ENCODE measurements around the gene HLA-DOA. TPM values are rescaled to one million over a fixed set of nuclear protein-coding genes. Genes with fewer than 3 reads are reported as not detected.

Gene HLA-DOA
- total and polyA plus RNA-seq, 10 of the 15 experiments (the other 5 are each of a cell fraction or from before 2014, with no cell fraction given): 8.8 to 108 (median 58.3) TPM

DNA sequence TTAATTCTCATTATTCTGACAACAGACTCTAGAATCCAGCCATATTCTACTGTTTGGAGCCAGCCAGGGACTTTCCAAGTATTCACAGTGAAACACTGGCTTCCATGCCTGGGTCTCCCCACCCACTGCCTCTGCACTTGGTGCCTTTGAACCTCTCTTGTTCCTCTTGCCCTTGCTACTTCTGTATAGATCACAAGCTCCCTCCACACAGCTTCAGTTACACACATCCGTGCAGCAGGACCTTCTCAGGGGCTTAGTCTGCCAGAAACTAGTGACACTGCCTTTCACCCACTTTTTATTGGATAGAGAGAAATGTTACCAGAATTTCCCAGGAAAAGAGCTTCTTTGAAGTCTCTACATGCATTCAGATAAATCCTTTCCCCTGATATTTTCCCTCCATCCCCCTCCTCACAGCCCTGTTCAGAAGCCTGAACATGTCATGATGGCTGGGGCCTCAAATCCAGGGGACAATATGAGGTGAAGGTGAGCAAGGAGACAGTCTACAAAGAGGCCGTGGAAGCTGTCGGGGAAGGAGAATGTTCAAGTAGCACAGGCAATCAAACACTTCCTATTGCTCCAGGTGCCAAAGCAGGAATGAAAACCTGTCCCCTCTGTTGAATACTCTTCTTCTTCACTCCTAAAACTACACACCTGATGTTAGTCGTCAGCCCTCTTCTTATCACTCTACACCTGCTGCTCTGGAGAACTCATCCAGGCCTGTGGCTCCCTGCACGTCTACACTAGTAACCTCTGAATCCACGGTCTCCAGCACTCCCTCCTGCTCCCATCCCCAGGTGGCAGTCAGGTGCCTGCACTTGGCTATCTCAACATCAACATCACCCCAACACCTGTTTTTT, 20.2 kb upstream of the HLA-DOA start (continued):
- TF ChIP-seq JUND (IDR thresholded peaks at IDR 0.05; ENCODE audit: low read depth, low read length): no peak
- peak; percentile 86 for TF ChIP-seq SMAD5 (IDR thresholded peaks at IDR 0.05; ENCODE audit: low read depth)
- TF ChIP-seq IRF4 (IDR thresholded peaks at IDR 0.05; ENCODE audit: low read depth, low read length): peak; percentile 76; the same call in 1 of the 2 replicates
- peak; percentile 54 for TF ChIP-seq DPF2 (IDR thresholded peaks at IDR 0.05)
- no peak for TF ChIP-seq ZNF274 (IDR thresholded peaks at IDR 0.05; ENCODE audit: insufficient read depth, insufficient read length)
- TF ChIP-seq, protein P1, sequence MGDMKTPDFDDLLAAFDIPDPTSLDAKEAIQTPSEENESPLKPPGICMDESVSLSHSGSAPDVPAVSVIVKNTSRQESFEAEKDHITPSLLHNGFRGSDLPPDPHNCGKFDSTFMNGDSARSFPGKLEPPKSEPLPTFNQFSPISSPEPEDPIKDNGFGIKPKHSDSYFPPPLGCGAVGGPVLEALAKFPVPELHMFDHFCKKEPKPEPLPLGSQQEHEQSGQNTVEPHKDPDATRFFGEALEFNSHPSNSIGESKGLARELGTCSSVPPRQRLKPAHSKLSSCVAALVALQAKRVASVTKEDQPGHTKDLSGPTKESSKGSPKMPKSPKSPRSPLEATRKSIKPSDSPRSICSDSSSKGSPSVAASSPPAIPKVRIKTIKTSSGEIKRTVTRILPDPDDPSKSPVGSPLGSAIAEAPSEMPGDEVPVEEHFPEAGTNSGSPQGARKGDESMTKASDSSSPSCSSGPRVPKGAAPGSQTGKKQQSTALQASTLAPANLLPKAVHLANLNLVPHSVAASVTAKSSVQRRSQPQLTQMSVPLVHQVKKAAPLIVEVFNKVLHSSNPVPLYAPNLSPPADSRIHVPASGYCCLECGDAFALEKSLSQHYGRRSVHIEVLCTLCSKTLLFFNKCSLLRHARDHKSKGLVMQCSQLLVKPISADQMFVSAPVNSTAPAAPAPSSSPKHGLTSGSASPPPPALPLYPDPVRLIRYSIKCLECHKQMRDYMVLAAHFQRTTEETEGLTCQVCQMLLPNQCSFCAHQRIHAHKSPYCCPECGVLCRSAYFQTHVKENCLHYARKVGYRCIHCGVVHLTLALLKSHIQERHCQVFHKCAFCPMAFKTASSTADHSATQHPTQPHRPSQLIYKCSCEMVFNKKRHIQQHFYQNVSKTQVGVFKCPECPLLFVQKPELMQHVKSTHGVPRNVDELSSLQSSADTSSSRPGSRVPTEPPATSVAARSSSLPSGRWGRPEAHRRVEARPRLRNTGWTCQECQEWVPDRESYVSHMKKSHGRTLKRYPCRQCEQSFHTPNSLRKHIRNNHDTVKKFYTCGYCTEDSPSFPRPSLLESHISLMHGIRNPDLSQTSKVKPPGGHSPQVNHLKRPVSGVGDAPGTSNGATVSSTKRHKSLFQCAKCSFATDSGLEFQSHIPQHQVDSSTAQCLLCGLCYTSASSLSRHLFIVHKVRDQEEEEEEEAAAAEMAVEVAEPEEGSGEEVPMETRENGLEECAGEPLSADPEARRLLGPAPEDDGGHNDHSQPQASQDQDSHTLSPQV (IDR thresholded peaks at IDR 0.05): peak; percentile 60; the same call in 1 of the 2 replicates
- peak; percentile 86 to 88 for TF ChIP-seq EP300 (IDR thresholded peaks at IDR 0.05; ENCODE audit: borderline replicate concordance in 1 of 2, control insufficient read depth in 1 of 2, low read depth in 2 of 2, low read length in 2 of 2)
- TF ChIP-seq ATF7 (IDR thresholded peaks at IDR 0.05; ENCODE audit: low read depth): peak; percentile 47; the same call in 1 of the 2 replicates
- peak; percentile 18 for TF ChIP-seq MXI1 (IDR thresholded peaks at IDR 0.05; ENCODE audit: low read depth, low read length)
- no peak for TF ChIP-seq ZNF217 (IDR thresholded peaks at IDR 0.05)
- no peak for TF ChIP-seq ELK1 (IDR thresholded peaks at IDR 0.05; ENCODE audit: low read depth, low read length)
- TF ChIP-seq BCL3 (IDR thresholded peaks at IDR 0.05; ENCODE audit: borderline replicate concordance, insufficient read depth, low read depth, low read length, poor library complexity, severe bottlenecking): peak; percentile 69
- TF ChIP-seq, protein P2, sequence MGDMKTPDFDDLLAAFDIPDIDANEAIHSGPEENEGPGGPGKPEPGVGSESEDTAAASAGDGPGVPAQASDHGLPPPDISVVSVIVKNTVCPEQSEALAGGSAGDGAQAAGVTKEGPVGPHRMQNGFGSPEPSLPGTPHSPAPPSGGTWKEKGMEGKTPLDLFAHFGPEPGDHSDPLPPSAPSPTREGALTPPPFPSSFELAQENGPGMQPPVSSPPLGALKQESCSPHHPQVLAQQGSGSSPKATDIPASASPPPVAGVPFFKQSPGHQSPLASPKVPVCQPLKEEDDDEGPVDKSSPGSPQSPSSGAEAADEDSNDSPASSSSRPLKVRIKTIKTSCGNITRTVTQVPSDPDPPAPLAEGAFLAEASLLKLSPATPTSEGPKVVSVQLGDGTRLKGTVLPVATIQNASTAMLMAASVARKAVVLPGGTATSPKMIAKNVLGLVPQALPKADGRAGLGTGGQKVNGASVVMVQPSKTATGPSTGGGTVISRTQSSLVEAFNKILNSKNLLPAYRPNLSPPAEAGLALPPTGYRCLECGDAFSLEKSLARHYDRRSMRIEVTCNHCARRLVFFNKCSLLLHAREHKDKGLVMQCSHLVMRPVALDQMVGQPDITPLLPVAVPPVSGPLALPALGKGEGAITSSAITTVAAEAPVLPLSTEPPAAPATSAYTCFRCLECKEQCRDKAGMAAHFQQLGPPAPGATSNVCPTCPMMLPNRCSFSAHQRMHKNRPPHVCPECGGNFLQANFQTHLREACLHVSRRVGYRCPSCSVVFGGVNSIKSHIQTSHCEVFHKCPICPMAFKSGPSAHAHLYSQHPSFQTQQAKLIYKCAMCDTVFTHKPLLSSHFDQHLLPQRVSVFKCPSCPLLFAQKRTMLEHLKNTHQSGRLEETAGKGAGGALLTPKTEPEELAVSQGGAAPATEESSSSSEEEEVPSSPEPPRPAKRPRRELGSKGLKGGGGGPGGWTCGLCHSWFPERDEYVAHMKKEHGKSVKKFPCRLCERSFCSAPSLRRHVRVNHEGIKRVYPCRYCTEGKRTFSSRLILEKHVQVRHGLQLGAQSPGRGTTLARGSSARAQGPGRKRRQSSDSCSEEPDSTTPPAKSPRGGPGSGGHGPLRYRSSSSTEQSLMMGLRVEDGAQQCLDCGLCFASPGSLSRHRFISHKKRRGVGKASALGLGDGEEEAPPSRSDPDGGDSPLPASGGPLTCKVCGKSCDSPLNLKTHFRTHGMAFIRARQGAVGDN (IDR thresholded peaks at IDR 0.05): peak; percentile 79
- peak; percentile 98 for TF ChIP-seq CREM (IDR thresholded peaks at IDR 0.05; ENCODE audit: low read depth)
- TF ChIP-seq YY1 (IDR thresholded peaks at IDR 0.05; ENCODE audit: low read depth, low read length): peak; percentile 85
- TF ChIP-seq, protein P3, sequence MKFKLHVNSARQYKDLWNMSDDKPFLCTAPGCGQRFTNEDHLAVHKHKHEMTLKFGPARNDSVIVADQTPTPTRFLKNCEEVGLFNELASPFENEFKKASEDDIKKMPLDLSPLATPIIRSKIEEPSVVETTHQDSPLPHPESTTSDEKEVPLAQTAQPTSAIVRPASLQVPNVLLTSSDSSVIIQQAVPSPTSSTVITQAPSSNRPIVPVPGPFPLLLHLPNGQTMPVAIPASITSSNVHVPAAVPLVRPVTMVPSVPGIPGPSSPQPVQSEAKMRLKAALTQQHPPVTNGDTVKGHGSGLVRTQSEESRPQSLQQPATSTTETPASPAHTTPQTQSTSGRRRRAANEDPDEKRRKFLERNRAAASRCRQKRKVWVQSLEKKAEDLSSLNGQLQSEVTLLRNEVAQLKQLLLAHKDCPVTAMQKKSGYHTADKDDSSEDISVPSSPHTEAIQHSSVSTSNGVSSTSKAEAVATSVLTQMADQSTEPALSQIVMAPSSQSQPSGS (IDR thresholded peaks at IDR 0.05; ENCODE audit: low read length): peak; percentile 38
